NCI-H2107 treated with DMSO at 0.1 percent for 48 hours (cell line): ENCODE measurements around the gene HOXC4.
"Not testable (repeated sequence)": the region's sequence is repeated elsewhere in the genome, so short reads cannot be mapped to it uniquely, and the experiment has no call there.

Experiments
- DNase-seq: peaks from one replicate; lab custom pipeline; 2025; ENCODE audit not compliant: unreplicated experiment; lab: John Stamatoyannopoulos, UW

Gene HOXC4

GRCh38 chr12:54081581-54082396 is 28.2 kb downstream of the HOXC4 start:
- not testable (repeated sequence) for DNase-seq

DNA sequence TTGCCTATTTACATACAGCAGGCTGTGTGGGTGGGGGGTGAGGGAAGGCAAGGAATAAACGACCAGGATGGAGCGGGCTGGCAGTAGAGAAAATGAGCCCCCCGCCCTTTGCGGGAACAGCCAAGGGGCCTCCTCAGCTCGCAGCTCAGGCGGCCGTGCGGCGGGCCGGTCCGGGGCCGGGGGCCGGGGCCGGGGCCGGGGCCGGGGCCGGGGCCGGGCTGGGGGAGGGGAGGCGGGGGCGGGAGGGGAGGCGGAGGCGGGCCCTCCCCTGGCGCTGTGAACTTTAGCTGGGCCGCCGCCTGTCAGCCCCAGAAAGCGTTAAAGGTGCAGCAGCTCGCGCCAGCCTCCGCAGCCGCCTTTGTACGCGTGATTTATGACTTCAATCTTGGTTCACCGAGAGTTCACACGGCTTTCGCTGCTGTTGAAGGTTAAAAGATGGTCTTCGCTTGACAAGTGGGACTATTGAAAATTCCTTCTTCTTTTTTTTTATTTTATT is 28.8 kb downstream of the HOXC4 start:
- no peak for DNase-seq

DNA sequence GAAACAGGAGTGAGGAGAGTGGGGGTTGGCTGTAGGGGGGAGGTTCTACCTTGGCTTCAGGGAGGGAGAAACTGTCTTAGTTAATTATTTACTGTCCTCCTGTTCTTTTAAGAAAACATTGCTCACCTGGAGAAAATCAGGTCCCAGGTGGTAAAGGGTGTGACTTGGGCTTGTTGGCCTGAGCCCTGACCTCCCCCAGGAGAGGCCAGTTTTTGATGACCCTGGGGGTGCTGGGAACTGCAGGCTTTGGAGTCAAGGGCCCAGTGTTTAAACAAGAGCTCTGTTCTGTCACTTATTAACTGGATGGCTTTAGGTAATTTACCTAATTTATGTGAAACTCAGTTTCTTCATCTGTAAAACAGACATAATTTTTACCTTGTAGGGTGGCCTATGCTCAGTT is 34.4 kb downstream of the HOXC4 start:
- DNase-seq: not testable (repeated sequence)

DNA sequence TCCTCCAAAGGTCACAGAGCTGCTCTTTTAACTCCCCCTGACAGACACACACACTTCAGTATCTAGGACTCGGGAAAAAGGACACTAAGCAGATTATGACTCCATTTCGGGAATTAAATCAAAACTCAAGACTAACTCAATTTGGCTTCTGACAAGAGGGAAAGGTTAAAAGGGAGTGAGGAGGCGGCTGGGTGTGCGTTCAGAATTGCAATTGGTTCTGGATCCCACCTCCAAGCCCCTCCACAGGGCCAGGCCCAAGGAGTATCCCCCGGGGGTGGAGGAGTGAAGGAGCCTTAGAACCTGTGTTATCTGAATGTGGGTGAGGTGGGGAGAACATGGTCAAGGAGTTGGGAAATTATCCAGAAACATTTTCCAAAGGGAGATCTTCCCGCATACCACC is 35.8 kb downstream of the HOXC4 start:
- DNase-seq: not testable (repeated sequence)

GRCh38 chr12:54090312-54090711 is 36.7 kb downstream of the HOXC4 start:
- not testable (repeated sequence) for DNase-seq

DNA sequence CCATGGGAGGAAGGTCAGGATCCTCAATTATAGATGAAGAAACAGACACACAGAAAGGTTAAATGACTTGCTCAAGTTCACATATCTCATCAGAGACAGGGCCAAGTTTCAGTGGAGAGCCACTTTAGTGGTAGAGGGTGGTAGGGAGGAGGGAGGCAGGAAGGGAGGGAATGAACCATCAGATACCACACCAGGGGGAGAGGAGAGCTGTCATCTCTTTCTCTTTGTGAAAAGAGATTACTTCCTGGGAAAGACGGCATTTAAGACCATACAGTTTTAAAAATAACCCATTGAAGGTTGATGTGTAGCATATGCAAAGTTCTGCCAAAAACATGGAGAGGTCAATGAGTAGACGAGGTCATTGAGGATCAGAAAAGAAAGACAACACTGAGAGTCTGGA is 39.3 kb downstream of the HOXC4 start:
- not testable (repeated sequence) for DNase-seq

GRCh38 chr12:54095928-54096327 is 42.3 kb downstream of the HOXC4 start:
- not testable (repeated sequence) for DNase-seq

- not testable (repeated sequence) for DNase-seq
These were observed 45.0 kb downstream of the HOXC4 start for GRCh38 chr12:54098644-54099043.

GRCh38 chr12:54100588-54100987 is 47.0 kb downstream of the HOXC4 start:
- DNase-seq: not testable (repeated sequence)

- not testable (repeated sequence) for DNase-seq
These were observed 48.6 kb downstream of the HOXC4 start for GRCh38 chr12:54102223-54102622.

DNA sequence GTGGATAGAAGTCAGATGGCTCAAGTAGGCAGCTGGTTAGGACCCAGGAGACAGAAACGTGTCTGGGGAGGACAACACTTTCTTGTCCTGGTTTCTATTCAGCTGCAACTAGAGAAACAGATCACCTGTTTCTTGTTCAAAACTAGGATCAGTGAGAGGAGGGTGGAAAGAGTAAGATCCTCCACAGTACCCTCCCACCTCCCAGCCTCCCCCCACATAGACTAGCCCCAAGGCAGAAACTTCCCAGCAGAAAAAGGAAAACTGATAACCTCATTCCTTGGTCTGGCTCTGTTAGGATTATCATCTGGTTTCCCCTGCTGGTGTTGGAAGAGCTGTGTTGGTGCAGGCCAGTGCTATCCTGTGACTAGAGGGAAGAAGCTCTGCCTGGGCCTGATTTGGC is 50.2 kb downstream of the HOXC4 start:
- DNase-seq: not testable (repeated sequence)
